ENCODE measurements around the gene BRD2. TPM values are rescaled to one million over a fixed set of nuclear protein-coding genes. Genes with fewer than 3 reads are reported as not detected.

Gene BRD2
- total and polyA plus RNA-seq, 2 of the 4 experiments (the other 2 are of a cell fraction): 99.5 to 144 TPM

DNA sequence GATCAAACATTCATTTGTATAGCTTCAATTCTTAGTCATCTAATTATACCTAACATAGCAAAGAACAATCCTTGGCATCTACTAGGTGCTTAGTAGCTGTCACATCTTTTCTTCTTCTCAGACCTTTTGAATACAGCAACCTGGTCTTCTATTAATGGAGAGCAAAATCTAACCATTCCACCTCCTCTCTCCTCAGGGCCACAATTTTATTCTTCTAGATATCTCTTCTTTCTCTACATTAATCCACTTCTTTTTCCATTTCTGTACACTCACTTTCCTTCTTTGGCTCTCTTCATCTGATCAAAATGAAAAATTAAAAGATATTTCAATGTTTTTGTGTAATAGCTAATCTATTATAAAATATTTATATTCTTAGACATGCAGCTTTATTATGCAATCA is 50.0 kb downstream of the BRD2 start:
- POLR2A ChIA-PET (ENCODE audit: unreplicated experiment): no interaction called here
- TF ChIP-seq, protein P1, sequence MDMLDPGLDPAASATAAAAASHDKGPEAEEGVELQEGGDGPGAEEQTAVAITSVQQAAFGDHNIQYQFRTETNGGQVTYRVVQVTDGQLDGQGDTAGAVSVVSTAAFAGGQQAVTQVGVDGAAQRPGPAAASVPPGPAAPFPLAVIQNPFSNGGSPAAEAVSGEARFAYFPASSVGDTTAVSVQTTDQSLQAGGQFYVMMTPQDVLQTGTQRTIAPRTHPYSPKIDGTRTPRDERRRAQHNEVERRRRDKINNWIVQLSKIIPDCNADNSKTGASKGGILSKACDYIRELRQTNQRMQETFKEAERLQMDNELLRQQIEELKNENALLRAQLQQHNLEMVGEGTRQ (IDR thresholded peaks at IDR 0.05; ENCODE audit: low read depth, low read length): no peak
- no peak for TF ChIP-seq NFE2L2 (IDR thresholded peaks at IDR 0.05; ENCODE audit: low read depth, low read length)
- TF ChIP-seq MXI1 (IDR thresholded peaks at IDR 0.05; ENCODE audit: borderline replicate concordance, low read depth, low read length): no peak
- TF ChIP-seq, protein P2, sequence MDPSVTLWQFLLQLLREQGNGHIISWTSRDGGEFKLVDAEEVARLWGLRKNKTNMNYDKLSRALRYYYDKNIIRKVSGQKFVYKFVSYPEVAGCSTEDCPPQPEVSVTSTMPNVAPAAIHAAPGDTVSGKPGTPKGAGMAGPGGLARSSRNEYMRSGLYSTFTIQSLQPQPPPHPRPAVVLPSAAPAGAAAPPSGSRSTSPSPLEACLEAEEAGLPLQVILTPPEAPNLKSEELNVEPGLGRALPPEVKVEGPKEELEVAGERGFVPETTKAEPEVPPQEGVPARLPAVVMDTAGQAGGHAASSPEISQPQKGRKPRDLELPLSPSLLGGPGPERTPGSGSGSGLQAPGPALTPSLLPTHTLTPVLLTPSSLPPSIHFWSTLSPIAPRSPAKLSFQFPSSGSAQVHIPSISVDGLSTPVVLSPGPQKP (IDR thresholded peaks at IDR 0.05; ENCODE audit: borderline replicate concordance, low read depth, low read length): no peak
- TF ChIP-seq CEBPB (IDR thresholded peaks at IDR 0.05; ENCODE audit: low read depth, low read length): no peak
- DNase-seq (no peak), ATAC-seq (ENCODE audit: low read depth) (no peak)
- BruUV-seq (replicated peaks): no TSS peak
- no peak overlapping the region for H2AFZ ChIP-seq (replicated peaks; ENCODE audit: low read length, poor library complexity)
- CTCF ChIA-PET: interaction anchor here (0.6 kb wide), 1 partner anchor 140 kb away, joined by 6 read pairs; no protein-coding TSS in a partner anchor
- in situ Hi-C loops (cut with MboI; ENCODE audit: low sequenced_read_pairs) (loop anchor here (5.0 to 10.0 kb wide), 2 partner anchors 146 to 229 kb away; no protein-coding TSS in a partner anchor), intact Hi-C loops (cut with micrococcal nuclease) (no loop called here), dilution Hi-C loops (cut with HindIII; ENCODE audit: low sequenced_read_pairs, unreplicated experiment) (no loop called here)
- H4K5ac ChIP-seq (ENCODE audit: low read depth, low read length): no peak overlapping the region
- H3K36me3 ChIP-seq (ENCODE audit: control insufficient read depth, insufficient read depth, low read length): no peaks in the 10 kb centered on the region
- H4K8ac ChIP-seq (ENCODE audit: low read depth in 2 of 2, low read length in 2 of 2): no peak overlapping the region
- no peak overlapping the region for H3K56ac ChIP-seq (ENCODE audit: extremely low read depth, insufficient read depth, low read length)
- no peak overlapping the region for H3K4me3 ChIP-seq (ENCODE audit: insufficient read depth, low read depth, low read length)
- no peak overlapping the region for H2AK5ac ChIP-seq (ENCODE audit: low read depth, low read length)
- H4K91ac ChIP-seq (ENCODE audit: insufficient read depth, low read depth, low read length): no peak overlapping the region
- H3K9me1 ChIP-seq (ENCODE audit: insufficient read depth, low read length): no peaks in the 10 kb centered on the region
- no peaks in the 10 kb centered on the region for H4K20me1 ChIP-seq (ENCODE audit: insufficient read depth, low read length)
- no peak overlapping the region for H2BK120ac ChIP-seq (ENCODE audit: low read depth, low read length)
- no peak overlapping the region for H3K9ac ChIP-seq (ENCODE audit: low read depth, low read length)
- H3K18ac ChIP-seq (ENCODE audit: low read depth, low read length): no peak overlapping the region
- no peak overlapping the region for H3K23ac ChIP-seq (ENCODE audit: low read depth, low read length)
- no peak overlapping the region for H2BK20ac ChIP-seq (ENCODE audit: low read depth, low read length)
- H3K4me2 ChIP-seq (ENCODE audit: low read depth, low read length): no peak overlapping the region
- H3K4ac ChIP-seq (ENCODE audit: low read depth, low read length): no peak overlapping the region
- no peak overlapping the region for H3K27ac ChIP-seq (ENCODE audit: insufficient read depth, low read length)
- H2BK5ac ChIP-seq (ENCODE audit: low read depth, low read length, poor library complexity, severe bottlenecking): no peak overlapping the region
- H3K14ac ChIP-seq (replicated peaks; ENCODE audit: low read depth, low read length): no peak overlapping the region
- no peaks in the 10 kb centered on the region for H3K79me1 ChIP-seq (ENCODE audit: low read depth in 1 of 2, low read length in 2 of 2)
- H3K27me3 ChIP-seq (ENCODE audit: control insufficient read depth, insufficient read depth, low read length): peaks cover 51% of the 10 kb centered on the region
- no peak overlapping the region for H2AK9ac ChIP-seq (replicated peaks; ENCODE audit: low read depth, low read length, poor library complexity)
- H3K9me3 ChIP-seq (ENCODE audit: control insufficient read depth, insufficient read depth, low read length): no peaks in the 10 kb centered on the region
- H2BK15ac ChIP-seq (ENCODE audit: low read depth, low read length): no peak overlapping the region
- no peaks in the 10 kb centered on the region; the same call in 1 of the 2 replicates for H3K4me1 ChIP-seq (ENCODE audit: control insufficient read depth, insufficient read depth, low read length)
